Medulla oblongata (tissue), 1 donor: ENCODE measurements around the gene CSMD2.

ENCODE experiments used
- DNase-seq: peaks from one replicate; pipeline ENCODE4 v3.0.0-alpha.2; 2015; ENCODE audit errors: extremely low spot score

The CSMD2 gene

DNA sequence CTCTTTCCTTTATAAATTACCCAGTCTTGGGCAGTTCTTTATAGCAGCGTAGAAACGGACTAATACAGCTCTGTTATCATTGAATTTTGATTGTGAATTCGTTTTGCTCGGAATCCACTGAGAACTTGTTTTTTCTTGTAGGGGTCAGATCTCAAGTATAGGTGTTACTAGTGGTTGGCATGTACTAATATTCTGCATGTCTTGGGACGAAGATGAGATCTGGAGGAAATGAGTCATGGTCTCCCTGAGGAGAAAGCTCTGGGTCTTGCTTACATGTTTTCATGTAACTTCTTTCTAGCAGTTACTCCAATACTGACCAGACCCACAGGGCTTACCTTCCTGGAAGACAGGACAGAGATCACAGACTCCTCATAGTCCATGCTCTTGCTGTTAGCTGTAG is 662.3 kb downstream of the CSMD2 start:
- DNase-seq, result no peak

DNA sequence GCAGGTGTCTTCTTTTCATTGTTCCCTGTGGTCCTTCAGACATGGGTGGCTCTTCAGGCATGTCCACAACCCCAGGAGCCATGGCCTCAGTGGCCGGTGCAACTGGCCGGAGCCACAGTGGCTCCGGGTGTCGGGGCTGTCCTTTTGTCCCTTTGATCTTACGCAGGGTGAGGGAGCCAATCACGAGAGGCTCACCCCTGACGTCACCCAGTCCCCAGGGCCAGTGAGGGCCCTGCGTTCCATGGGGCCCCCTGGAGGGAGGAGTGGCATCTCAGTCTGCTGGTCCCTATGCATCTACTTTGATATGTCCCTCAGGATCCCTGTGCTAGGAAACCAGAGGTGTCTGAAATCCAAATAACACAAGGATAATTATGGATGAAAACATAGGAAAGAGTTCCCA is 663.3 kb downstream of the CSMD2 start:
- DNase-seq, result no peak

DNA sequence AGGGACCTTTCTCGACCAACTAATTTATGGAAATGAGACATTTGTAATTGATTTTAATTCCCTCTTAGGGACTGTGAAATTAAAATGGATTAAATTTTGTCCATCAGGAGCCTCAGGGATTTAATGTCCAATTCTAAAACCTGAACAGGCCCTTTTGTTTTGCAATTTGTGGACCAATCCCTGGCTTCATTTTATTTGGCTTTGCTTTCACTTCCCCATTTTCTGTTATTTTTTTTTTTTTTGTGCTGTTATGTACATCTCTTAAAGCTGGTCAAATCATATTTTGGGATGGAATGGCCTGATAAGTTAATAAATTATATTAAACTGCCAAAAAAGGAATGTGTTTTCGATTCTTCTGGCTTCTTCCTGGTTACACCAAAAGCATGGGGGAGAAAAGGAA is 663.7 kb downstream of the CSMD2 start:
- no peak for DNase-seq

DNA sequence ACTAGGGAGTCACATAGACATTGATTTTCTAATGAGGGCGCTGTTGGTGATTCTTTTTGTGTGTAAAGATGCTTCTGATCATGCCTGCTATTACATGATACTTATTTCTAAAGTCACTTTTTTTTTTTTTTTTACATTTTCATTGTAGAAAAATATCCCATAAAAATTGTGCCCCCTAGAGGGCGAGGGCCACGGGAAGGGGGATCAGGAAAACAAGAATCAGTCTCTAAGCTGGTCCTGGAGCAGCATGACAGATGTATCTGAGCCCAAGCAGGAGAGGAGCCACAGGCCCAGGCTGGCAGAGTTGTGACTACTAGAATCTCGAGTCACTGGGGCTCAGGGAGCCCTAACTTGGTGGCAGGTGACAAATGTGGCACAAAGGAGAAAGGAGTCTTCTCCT is 664.5 kb downstream of the CSMD2 start:
- DNase-seq, result no peak

DNA sequence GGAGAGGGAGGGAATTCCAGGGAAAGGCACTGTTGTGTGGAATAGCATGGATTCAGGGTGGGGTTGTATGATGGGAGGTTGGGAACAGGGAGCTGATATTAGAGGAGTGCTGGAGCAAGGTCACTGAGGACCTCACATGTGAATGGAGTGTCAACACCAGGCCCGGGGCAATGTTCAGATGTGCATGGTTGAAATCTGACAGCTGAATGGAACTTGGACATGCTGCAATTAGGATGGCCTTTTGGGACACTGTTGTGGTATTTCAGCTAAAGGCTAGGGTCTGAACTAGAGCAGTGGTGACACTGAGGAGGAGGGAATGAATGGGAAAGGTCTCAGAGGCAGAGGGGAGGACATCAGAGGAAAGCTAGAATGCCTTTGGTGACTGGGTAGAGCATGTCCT is 667.6 kb downstream of the CSMD2 start:
- no peak for DNase-seq

DNA sequence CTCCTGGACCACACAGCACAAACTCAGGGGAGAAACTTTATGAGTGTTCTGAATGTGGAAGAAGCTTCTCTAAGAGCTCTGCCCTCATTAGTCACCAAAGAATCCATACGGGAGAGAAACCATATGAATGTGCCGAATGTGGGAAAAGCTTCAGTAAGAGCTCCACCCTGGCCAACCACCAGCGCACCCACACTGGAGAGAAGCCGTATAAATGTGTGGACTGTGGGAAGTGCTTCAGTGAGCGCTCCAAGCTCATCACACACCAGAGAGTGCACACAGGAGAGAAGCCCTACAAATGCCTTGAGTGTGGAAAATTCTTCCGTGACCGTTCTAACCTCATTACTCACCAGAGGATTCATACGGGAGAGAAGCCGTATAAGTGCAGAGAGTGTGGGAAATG is 670.1 kb downstream of the CSMD2 start:
- no peak for DNase-seq

DNA sequence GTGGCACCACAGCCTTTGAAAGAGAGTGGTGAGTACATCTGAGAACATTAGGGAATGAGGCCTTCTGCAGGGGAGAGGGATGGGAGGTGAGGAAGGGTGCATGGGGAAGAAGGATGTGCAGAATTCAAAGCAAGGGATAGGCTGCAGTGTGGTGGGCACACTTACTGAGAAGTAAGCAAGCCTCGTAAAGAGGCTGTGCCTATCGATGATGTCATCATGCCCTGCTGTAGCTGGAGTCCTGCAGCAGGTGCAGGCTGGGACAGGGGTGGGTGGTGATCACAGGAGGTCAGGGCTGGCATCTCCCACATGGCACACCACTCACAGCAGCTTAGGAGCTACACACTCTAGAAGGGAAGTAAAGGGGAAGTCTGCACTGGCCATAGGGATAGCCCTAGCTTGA is 676.4 kb downstream of the CSMD2 start:
- no peak for DNase-seq

DNA sequence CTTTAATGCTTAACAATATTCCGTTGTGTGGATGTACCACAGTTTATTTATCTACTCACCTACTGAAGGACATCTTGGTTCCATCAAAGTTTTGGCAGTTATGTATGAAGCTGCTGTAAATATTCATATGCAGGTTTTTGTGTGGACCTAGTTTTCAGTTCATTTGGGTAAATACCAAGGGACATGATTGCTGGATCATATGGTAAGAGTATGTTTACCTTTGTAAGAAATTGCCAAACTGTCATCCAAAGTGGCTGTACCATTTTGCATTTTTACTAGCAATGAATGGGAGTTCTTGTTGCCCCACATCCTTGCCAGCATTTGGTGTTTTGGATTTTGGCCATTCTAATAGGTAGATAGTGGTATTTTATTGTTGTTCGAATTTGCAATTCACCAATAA is 682.6 kb downstream of the CSMD2 start:
- no peak for DNase-seq

DNA sequence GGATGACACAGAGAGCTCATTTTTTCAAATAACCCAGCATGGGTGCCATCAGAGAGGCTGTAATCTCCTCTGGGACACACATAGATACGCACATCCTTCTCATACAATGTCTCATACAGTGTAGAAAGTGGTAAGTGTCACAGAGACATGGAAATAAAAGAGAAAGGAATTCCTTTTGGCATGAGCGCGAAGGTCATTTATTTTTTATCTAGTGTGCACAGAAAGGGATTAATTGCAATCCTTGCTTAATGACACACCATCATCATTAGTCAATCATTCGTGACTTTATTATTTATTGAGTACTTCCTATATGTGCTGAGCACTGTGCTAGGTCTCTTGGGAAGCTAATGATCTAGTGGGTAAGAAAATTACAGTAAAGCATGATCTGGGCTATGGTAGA is 687.6 kb downstream of the CSMD2 start:
- DNase-seq, result no peak

DNA sequence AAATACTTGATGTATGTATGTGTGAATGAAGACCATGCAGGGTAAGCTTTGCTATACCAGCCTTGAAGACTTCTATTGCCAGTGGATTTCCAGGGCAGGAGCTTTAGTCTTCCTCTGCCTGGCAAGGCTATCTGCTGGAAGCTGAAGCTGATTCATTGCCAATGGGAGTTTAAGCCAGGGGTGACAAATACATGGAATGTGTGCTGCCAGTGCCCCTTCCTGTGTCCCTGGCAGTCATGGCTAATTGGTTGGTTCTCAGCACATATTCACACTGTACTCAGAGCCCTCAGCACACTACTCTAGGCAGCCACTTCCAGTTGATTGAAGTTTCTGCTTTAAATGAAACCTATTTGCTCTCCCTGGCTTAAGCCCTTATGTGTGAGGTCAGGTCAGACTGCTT is 691.1 kb downstream of the CSMD2 start:
- no peak for DNase-seq

DNA sequence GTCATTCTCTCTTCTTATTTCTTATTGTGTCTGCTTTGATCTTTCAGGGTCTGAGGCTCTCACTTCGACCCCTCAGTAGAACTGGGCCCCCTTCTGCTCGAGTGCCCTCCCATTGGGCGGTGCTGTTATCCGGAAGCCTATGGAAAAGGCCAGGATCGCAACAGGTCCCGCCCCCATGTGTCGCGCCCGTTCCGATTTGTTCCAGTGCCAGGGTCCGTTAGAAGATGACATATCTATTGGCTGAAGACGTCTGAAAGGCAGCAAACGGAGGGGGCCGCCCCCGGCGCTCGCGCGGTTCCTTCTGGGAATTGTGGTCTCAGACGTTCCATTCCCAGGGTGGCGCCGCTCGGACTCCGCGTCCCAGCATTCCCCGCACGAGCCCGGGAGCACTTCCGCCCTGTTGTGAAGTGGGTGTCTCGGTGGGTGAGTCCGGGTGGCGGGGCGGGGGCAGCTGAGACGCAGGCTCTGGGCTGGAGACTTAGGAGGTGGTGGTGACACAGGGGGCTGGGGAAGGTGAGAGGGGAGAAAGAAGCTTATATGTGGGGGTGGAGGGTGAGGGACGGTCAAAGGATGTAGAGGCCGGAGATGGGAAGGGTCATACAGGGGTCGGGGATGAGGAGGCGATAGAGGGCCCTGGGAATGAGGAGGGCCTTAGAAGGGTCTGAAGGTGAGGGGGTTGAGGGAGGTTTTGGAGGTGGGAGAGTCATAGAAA is 692.6 kb downstream of the CSMD2 start, which contains the start of gene ZSCAN20:
Gene ZSCAN20 (plus strand): TSS at position 377 of the 712 bp plus-strand sequence. CDS start 6,644 bp downstream, outside the sequence.
- peak; percentile 99 for DNase-seq

DNA sequence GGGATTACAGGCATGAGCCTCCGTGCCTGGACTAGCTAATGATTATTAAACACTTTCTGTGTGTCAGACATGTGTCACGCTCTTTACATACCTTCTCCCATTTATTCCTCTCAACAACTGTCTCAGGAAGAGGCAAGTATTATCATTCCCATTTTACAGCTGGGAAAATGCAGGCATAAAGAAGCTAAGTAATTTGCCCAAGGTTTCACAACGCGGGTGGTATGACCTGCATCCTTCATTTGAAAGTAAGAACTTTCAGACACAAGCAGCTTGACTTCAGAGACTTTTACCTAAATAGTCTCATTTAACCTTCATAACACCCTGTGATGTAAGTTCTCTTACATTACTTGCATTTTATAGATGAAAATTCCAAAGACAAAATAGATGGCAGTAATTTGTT is 693.6 kb downstream of the CSMD2 start:
- no peak for DNase-seq

DNA sequence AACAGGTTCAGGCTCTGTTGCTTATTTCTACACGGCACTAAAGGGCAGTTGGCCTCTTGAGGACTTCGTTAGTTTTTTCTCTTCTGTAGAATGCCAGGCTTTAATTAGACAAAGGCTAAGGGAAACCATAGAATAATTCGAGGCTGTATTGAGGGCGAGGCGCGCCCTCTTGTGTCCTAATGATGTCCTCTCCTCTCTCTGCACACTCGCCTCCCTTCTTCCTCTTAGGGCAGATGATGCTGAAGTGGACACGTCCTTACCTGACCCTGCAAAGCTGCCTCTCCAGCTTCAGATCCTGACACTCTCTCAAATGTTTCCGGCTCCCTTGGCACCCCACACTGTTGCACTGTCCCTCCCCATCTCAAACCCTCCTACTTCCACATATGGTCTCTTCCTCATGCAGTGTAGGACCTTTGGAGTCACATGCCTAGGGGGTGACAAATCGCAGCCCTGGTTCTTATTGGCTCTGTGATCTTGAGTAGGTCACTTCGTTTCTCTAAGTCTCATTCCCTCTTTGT is 694.5 kb downstream of the CSMD2 start:
- DNase-seq, result peak; percentile 97

DNA sequence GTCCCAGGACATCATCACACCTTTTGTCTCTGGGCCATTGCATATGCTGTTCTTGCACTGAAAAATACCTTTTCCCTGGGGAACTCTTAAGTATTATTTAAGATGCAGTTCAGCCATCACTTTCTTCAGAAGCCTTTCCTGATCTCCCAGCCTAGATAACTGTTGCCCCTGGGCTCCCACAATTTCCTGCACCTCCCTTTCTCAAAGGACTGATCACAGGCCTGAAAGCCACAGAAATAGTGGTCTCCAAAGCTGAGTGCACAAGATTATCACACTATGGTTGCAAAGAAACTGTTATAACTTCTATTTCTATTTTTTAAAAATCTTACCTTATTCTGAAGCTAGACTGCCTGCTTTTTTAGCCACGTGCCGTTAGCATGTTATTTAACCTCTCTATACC is 695.3 kb downstream of the CSMD2 start:
- DNase-seq, result no peak

DNA sequence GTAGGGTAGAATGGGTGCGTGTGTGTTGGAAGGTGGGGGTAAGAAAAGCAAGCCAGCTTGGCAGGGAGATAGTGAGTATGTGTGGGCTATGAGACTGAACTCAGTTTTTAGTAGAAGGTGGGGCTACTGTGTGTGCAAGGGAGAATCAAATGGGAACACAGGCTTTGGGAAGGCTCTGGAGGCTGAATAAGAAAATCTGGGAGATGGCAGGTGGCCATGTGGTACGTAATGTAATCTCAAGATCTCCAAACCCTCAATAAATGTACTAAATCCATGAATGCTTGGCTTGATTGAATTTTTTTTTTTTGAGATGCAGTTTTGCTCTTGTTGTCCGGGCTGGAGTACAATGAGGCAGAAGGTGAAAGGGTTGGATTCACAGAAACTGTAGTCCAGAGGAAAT is 696.1 kb downstream of the CSMD2 start:
- DNase-seq, result no peak

DNA sequence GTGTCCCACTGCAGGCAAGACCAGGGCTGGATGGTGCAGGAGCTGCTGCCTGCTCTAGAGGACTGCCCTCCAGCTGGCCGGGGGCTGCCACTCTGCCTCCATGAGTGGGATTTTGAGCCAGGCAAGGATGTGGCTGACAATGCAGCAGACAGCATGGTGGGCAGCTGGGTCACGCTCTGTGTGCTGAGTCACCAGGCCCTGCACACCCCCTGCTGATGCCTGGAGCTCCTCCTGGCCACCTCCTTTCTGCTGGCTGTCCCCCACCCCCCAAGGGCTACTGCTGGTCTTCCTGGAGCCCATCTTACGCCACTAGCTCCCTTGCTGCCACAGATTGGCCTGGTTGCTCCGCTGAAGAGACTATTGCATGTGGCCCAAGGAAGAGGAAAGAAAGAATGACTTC is 696.5 kb downstream of the CSMD2 start:
- DNase-seq, result no peak

DNA sequence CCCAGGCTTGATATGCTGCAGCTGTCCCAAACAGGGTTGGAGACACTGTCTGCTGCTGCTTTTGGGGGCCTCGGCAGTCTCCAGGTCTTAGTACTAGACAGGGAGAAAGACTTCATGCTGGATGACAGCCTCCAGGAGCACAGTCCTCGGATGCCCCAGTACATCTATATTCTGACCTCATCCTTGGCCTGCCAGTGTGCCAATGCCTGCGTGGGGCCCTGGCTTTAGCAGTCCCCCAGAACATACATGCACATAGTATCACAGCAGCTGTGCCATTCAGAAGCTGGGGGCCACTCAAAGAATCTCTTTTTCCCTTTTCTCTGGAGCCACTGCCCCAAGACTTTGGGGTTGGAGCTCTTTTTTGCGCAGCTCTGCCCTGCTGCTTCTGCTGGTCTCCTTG is 697.0 kb downstream of the CSMD2 start:
- no peak for DNase-seq

DNA sequence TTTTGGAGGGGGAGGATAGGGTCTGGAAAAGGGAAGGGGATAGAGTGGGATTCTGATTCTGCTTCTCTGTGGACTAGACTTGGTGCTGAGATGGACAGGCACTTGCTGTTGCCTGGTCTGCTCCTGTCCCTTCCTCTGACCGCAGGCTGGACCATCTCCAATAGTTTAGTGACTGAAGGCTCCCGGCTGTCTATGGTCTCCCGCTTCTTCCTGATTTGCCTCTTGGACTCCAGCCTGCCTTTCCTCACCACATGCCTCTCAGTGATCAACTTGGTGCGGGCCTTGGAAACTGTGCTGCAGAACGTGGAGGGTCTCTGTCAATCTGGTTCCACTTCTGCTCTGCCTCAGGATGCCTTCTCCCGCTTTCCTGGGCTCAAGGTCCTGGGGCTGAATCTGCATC is 698.9 kb downstream of the CSMD2 start:
- DNase-seq, result peak; percentile 48

DNA sequence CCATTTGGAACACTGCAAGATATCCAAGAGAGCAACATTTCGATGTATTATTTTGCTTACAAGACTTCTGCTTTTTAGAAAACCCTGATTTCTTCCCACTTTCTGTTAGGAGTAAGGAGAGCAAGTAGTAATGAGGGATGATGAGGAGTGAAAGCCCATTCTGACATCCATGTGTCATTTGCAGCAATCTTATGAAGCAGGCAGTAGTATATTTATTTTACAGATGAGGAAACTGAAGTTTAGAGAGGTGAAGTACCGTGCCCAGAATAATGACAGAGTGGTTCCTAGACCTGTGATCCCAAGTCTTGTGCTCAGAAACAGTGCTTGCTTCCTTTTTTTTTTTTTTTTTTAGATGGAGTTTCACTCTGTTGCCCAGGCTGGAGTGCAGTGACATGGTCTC is 699.7 kb downstream of the CSMD2 start:
- DNase-seq, result no peak

DNA sequence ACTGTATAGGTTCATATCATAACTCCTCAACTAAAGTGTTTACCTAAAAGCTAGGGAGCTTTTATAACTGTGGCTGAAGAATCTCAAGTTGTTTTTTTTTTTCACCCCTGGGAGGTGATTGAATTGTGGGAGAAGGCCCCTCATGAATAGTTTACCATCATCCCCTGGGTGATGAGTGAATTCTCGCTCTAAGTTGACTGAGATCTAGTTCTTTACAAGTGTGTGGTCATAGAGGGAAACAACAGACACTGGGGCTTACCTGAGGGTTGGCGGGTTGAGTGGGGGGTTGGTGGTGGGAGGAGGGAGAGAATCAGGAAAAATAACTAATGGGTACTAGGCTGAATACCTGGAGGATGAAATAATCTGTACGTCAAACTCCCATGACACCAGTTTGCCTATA is 700.5 kb downstream of the CSMD2 start:
- DNase-seq, result no peak
